Posterior cingulate gyrus (tissue), 11 donors: ENCODE results near the gene C19orf73.

ENCODE experiments used
- DNase-seq, 10 donors: peaks; one replicate each; pipeline versions ENCODE4 v3.0.0 to v3.0.0-alpha.2; 2020 to 2021; ENCODE audit warnings: mixed read lengths in 3 of 10
- intact Hi-C: fragments of 100-400 bp; cut with DNase I; formaldehyde crosslinking; loops from one replicate; pipeline ENCODE4 v1.15.1; 2023

Gene C19orf73

GRCh38 chr19:49118565-49119410, at the start of gene C19orf73:
TSS of gene C19orf73 (minus strand) at chr19:49119143. CDS start at chr19:49119022, 121 bp downstream.
- DNase-seq, result peak; percentile 92 to 100 (median 97)
- intact Hi-C loops, result no loop called here

GRCh38 chr19:49168421-49168820, 49.5 kb upstream of the C19orf73 start:
- peak in 1 of 10 donors; percentile 78 for DNase-seq
- intact Hi-C loops, result no loop called here

DNA sequence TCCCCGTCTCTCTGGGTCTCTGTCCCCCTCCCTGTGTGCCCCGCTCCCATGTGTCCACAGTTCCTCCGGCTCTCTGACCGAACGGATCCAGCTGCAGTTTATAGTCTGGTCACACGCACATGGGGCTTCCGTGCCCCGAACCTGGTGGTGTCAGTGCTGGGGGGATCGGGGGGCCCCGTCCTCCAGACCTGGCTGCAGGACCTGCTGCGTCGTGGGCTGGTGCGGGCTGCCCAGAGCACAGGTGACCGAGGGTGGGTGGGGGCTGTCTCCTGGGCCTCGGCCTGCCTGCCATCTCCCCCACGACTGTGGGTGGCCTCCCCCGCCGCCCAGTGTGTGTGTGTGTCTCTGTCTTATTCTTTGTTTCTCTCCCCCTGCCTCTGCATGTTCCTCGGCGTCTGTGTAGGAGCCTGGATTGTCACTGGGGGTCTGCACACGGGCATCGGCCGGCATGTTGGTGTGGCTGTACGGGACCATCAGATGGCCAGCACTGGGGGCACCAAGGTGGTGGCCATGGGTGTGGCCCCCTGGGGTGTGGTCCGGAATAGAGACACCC, 49.0 kb upstream of the C19orf73 start:
- intact Hi-C loops, result no loop called here
- peak in 2 of 10 donors; percentile 47 to 61 for DNase-seq

- intact Hi-C loops, result no loop called here
- DNase-seq, result peak in 2 of 10 donors; percentile 62 to 80
Observed at GRCh38 chr19:49165865-49166301, 46.9 kb upstream of the C19orf73 start.

- intact Hi-C loops, result no loop called here
- peak in 5 of 10 donors; percentile 18 to 89 (median 39) for DNase-seq
Observed at GRCh38 chr19:49165111-49165750, 46.3 kb upstream of the C19orf73 start.

GRCh38 chr19:49161987-49162386, 43.0 kb upstream of the C19orf73 start:
- intact Hi-C loops, result no loop called here
- DNase-seq, result peak in 1 of 10 donors; percentile 34

- DNase-seq, result peak in 2 of 10 donors; percentile 35 to 66
- intact Hi-C loops, result no loop called here
Observed at GRCh38 chr19:49160450-49161189, 41.7 kb upstream of the C19orf73 start.

- peak; percentile 50 to 97 (median 74) for DNase-seq
- intact Hi-C loops, result no loop called here
Observed at GRCh38 chr19:49157445-49158224, 38.7 kb upstream of the C19orf73 start, which contains the start of gene TRPM4. TSS of gene TRPM4 (plus strand) at chr19:49157792. CDS start at chr19:49157867, 75 bp downstream.

GRCh38 chr19:49155820-49156346, 36.9 kb upstream of the C19orf73 start:
- intact Hi-C loops, result no loop called here
- DNase-seq, result peak in 2 of 10 donors; percentile 6 to 14

DNA sequence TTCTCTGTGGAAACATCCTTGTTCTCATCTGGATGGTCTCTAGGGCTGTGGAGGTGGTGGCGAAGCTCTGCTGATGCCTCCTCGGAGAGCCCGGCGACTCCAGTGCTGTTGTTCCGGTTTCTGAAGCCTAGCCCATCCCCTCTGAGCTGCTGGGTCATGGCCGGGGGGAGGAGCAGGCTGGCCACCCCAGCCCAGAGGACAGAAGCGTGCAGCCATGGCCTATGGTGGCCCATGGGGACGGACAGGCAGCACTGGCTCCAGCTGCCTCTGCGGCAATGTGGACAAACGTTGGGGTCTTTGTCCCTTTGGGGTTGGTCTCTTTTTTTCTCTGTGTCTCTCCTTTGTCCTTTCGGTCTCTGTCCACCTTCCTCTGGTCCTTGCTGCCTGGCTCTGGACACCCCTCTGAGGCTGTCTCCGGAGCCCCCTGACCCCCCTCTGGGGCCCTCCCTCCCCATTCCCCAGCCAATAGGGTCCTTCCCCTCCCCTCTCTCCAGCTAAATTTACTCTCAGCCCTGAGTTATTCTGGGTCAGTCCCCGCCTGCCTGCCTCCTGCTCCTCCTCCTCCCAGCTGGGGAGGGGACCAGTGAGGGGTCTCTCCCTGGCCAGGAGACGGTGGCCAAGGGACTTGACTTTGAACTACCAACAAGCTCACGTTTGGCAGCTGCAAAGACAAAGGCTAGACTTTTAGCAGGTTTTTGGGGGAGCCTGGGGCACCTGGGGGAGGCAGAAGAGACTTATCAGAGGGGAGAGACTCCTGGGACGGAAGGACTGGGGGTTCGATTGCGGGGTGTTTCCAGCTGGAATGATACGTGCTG, 36.3 kb upstream of the C19orf73 start, which contains the start of gene HRC:
TSS of gene HRC (minus strand) at position 392 of the 815 bp plus-strand sequence. CDS start at position 233, 159 bp downstream.
- DNase-seq, result peak in 2 of 10 donors; percentile 35 to 57
- intact Hi-C loops, result no loop called here

- intact Hi-C loops, result no loop called here
- DNase-seq, result peak in 1 of 10 donors; percentile 12
Observed at GRCh38 chr19:49154279-49154678, 35.3 kb upstream of the C19orf73 start.

GRCh38 chr19:49153167-49153809, 34.3 kb upstream of the C19orf73 start:
- intact Hi-C loops, result no loop called here
- DNase-seq, result peak in 2 of 10 donors; percentile 17 to 27

- no peak for DNase-seq
- intact Hi-C loops, result no loop called here
Observed at GRCh38 chr19:49152119-49152550, 33.2 kb upstream of the C19orf73 start.

- DNase-seq, result peak in 5 of 10 donors; percentile 38 to 91 (median 85)
- intact Hi-C loops, result no loop called here
Observed at GRCh38 chr19:49151267-49152118, 32.5 kb upstream of the C19orf73 start.

DNA sequence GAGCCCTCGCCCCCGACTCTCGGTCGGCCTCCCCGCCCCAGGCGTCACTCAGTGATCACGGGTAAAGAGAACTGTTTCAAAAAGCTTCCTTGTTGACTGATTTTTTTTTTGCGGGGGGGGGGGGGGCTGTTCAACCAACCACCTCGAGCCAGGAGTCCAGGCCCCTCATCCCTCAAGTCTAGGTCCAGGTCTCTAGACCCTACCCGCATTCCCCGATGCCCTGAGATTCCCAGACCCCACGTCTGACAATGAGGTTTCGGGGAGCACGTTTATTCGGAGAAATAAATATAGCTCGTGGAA, 32.0 kb upstream of the C19orf73 start:
- DNase-seq, result peak in 1 of 10 donors; percentile 73
- intact Hi-C loops, result no loop called here

DNA sequence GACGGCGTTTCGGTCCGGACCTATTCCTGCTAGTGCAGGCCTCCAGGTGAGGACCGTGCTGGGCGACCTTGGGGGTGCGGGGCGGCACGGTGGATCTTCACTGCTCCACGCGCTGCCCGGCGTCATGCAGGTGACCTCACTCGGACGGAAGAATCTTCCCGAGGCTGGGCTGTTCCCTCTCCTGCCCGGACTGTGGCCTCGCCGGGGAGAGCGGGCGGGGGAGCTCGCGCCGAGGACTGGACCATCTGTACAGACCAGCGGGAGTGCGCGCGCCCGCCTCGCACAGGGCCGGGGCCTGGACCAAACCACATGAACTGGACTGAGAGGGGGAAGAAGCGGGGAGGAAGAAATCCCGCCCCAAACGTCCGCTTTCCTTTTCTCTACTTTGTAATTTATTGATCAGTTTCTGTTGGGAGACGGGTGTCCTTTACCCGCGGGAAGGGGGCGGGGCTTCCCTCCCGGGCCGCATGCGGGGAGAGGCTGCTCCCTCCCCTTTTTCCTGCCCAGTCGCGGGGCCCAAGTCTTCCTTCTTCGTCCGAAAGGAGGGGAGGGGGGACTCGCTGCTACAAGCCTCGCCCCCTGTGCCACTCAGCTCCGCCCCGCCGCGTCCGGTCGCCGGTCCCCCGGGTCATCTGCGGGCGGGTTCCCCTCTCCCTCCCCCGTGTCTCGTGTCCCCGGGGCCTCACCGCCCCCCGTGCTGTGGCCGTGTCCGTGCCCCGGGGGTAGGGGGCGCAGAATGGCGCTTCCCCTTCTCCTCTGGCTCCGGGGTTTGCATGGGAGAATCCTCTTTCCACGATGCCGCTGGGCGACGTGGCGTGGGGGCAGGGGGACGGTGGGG, 31.4 kb upstream of the C19orf73 start:
- intact Hi-C loops, result no loop called here
- peak; percentile 64 to 97 (median 78) for DNase-seq
